CD4-positive, alpha-beta T cell (primary cell): ENCODE measurements around the gene VEGFD. TPM values are rescaled to one million over a fixed set of nuclear protein-coding genes. Genes with fewer than 3 reads are reported as not detected.

Experiments
- ATAC-seq: fragments of 200-7000 bp; cut with Tn5 transposase; one replicate; pipeline ENCODE4 v1.10.0; 2022; ENCODE audit warnings: mild to moderate bottlenecking; ENCODE audit not compliant: poor library complexity
- CTCF ChIA-PET: fragments of 350-600 bp; sonication (Branson Sonifier 250); formaldehyde crosslinking; loops from one replicate; lab custom pipeline; 2021; ENCODE audit warnings: antibody characterized with exemption, inconsistent platforms; lab: Charles Lee
- POLR2A ChIA-PET: fragments of 350-600 bp; sonication (Branson Sonifier 250); formaldehyde crosslinking; loops from one replicate; lab custom pipeline; 2021; ENCODE audit warnings: antibody characterized with exemption, inconsistent platforms; lab: Charles Lee
- DNase-seq, 14 experiments: peaks; one replicate each; pipeline ENCODE4 v3.0.0-alpha.2; 2013 to 2020; ENCODE audit warnings: mixed read lengths in 2 of 14
- H3K27ac ChIP-seq, 2 donors: one replicate each; pipeline versions ENCODE4 v1.5.1 to v1.7.0; 2013; ENCODE audit warnings: low read length in 2 of 2, low read depth in 1 of 2, mild to moderate bottlenecking in 1 of 2
- H3K27me3 ChIP-seq, 2 experiments: 1 replicate in 1 of 2; 2 replicates in 1 of 2; pipeline versions ENCODE4 v1.6.1 to v1.7.0; 2013; ENCODE audit warnings: low read length in 2 of 2, control low read depth in 1 of 2, mild to moderate bottlenecking in 1 of 2, moderate library complexity in 1 of 2; ENCODE audit not compliant: insufficient read depth in 2 of 2, control insufficient read depth in 1 of 2
- H3K36me3 ChIP-seq: one replicate; pipeline ENCODE4 v1.6.1; 2013; ENCODE audit warnings: low read length, control low read depth; ENCODE audit not compliant: insufficient read depth
- H3K4me1 ChIP-seq: one replicate; pipeline ENCODE4 v1.6.1; 2013; ENCODE audit warnings: low read length, control low read depth; ENCODE audit not compliant: insufficient read depth
- H3K4me3 ChIP-seq: one replicate; pipeline ENCODE4 v1.5.1; 2013; ENCODE audit warnings: mild to moderate bottlenecking, low read length, moderate library complexity
- H3K9me3 ChIP-seq, 2 experiments: 1 replicate in 1 of 2; 2 replicates in 1 of 2; pipeline versions ENCODE4 v1.6.1 to v1.7.0; 2013; ENCODE audit warnings: low read length in 2 of 2, mild to moderate bottlenecking in 2 of 2, control low read depth in 1 of 2, moderate library complexity in 1 of 2; ENCODE audit not compliant: control insufficient read depth in 1 of 2, insufficient read depth in 1 of 2
- H3K27ac Mint-ChIP-seq: one replicate; pipeline ENCODE4 v1.8.0; 2020; ENCODE audit warnings: mixed read lengths
- H3K27me3 Mint-ChIP-seq: one replicate; pipeline ENCODE4 v1.8.0; 2021; ENCODE audit warnings: mixed read lengths
- H3K36me3 Mint-ChIP-seq: one replicate; pipeline ENCODE4 v1.8.0; 2021; ENCODE audit warnings: low read depth, mixed read lengths
- H3K4me1 Mint-ChIP-seq: one replicate; pipeline ENCODE4 v1.8.0; 2021; ENCODE audit warnings: low read depth, mixed read lengths
- H3K4me3 Mint-ChIP-seq: one replicate; pipeline ENCODE4 v1.8.0; 2020; ENCODE audit warnings: mild to moderate bottlenecking, mixed read lengths
- H3K9me3 Mint-ChIP-seq: one replicate; pipeline ENCODE4 v1.8.0; 2020; ENCODE audit warnings: mixed read lengths
- intact Hi-C, 2 experiments: fragments of 100-400 bp; cut with DNase I in 1 of 2; cut with micrococcal nuclease in 1 of 2; formaldehyde crosslinking; loops; one replicate each; pipeline versions ENCODE4 v1.15.1 to v1.9.0; 2023 to 2025; cut with DNase I, micrococcal nuclease
- total RNA-seq, 174 experiments: library from RNA in 2 of 174; stranded (reverse) in 2 of 174; gene quantifications; one replicate each; pipeline ENCODE4 v1.2.3 and lab custom pipeline; 2021 to 2026
- TF ChIP-seq, protein P1 (sequence below): fragments of 200-600 bp; IDR thresholded peaks from one replicate; pipeline ENCODE4 v1.8.0; 2022; ENCODE audit warnings: antibody characterized with exemption, mild to moderate bottlenecking

The VEGFD gene
- total RNA-seq, 2 experiments from 2014 or later = not detected

- no peaks in the 10 kb centered on the region for H3K4me1 ChIP-seq
- Mint-ChIP-seq H3K4me3 (no peak overlapping the region), H3K4me1 (no peaks in the 10 kb centered on the region), H3K36me3 (no peaks in the 10 kb centered on the region), H3K27me3 (no peaks in the 10 kb centered on the region), H3K9me3 (no peaks in the 10 kb centered on the region), H3K27ac (no peak overlapping the region)
- CTCF ChIA-PET = no interaction called here
- ATAC-seq = no peak
- POLR2A ChIA-PET = no interaction called here
- H3K36me3 ChIP-seq = no peaks in the 10 kb centered on the region
- no peaks in the 10 kb centered on the region for H3K27me3 ChIP-seq
- H3K9me3 ChIP-seq = no peaks in the 10 kb centered on the region
- no peak for DNase-seq
- no peak overlapping the region for H3K4me3 ChIP-seq
- TF ChIP-seq, protein P1, sequence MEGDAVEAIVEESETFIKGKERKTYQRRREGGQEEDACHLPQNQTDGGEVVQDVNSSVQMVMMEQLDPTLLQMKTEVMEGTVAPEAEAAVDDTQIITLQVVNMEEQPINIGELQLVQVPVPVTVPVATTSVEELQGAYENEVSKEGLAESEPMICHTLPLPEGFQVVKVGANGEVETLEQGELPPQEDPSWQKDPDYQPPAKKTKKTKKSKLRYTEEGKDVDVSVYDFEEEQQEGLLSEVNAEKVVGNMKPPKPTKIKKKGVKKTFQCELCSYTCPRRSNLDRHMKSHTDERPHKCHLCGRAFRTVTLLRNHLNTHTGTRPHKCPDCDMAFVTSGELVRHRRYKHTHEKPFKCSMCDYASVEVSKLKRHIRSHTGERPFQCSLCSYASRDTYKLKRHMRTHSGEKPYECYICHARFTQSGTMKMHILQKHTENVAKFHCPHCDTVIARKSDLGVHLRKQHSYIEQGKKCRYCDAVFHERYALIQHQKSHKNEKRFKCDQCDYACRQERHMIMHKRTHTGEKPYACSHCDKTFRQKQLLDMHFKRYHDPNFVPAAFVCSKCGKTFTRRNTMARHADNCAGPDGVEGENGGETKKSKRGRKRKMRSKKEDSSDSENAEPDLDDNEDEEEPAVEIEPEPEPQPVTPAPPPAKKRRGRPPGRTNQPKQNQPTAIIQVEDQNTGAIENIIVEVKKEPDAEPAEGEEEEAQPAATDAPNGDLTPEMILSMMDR = no peak
- intact Hi-C loops = no loop called here
- H3K27ac ChIP-seq = no peak overlapping the region
Observed at GRCh38 chrX:15425024-15425423, 40.8 kb upstream of the VEGFD start.

- intact Hi-C loops = no loop called here
- Mint-ChIP-seq H3K9me3 (no peaks in the 10 kb centered on the region), H3K4me3 (no peak overlapping the region), H3K4me1 (no peaks in the 10 kb centered on the region), H3K36me3 (no peaks in the 10 kb centered on the region), H3K27ac (no peak overlapping the region), H3K27me3 (no peaks in the 10 kb centered on the region)
- Histone ChIP-seq H3K4me1 (no peaks in the 10 kb centered on the region), H3K9me3 (peaks cover 0 to 5% of the 10 kb centered on the region in 2 experiments), H3K27me3 (no peaks in the 10 kb centered on the region), H3K36me3 (no peaks in the 10 kb centered on the region), H3K4me3 (no peak overlapping the region), H3K27ac (no peak overlapping the region)
- TF ChIP-seq, protein P1 = no peak
- ChIA-PET POLR2A (no interaction called here), CTCF (no interaction called here)
- DNase-seq (no peak), ATAC-seq (no peak)
Observed at GRCh38 chrX:15418707-15419181, 34.5 kb upstream of the VEGFD start.

DNA sequence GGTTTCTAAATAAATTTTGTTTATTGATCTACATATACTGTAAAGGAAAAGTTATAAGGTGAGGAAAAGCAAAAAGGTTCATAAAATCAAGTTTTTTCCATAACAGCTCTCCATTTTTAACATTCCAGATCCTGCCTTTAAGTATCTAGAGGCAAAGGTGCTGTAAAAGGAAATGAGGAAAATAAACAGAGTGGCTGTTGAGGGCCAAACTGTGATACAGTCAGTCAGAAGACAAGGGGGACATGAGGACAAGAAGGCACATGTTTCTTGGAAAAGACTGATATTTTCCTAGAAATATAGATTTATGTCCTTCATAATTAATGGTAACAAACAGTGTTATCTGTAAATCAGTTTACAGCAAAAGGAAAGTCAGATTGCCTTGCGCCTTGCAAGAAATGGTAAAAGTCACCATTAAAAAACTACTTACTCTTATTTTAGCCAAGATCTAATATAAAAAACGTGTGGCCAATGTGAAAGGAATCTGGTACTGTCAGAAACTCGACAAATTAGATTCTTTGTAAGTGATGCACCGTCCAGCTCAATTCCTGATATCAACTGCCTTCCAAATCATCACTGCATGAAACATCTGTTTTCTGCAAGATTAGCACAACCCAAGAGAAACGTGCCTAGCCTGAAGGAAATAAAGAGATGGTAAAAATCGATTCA is 34.0 kb upstream of the VEGFD start:
- Histone ChIP-seq H3K27me3 (no peaks in the 10 kb centered on the region), H3K36me3 (no peaks in the 10 kb centered on the region), H3K4me1 (no peaks in the 10 kb centered on the region), H3K4me3 (no peak overlapping the region), H3K9me3 (peaks cover 0 to 5% of the 10 kb centered on the region in 2 experiments), H3K27ac (no peak overlapping the region)
- Mint-ChIP-seq H3K27me3 (no peaks in the 10 kb centered on the region), H3K36me3 (no peaks in the 10 kb centered on the region), H3K4me1 (no peaks in the 10 kb centered on the region), H3K4me3 (no peak overlapping the region), H3K9me3 (no peaks in the 10 kb centered on the region), H3K27ac (no peak overlapping the region)
- CTCF ChIA-PET = interaction anchor here (0.7 kb wide), 1 partner anchor 10 kb away, joined by 4 read pairs; no protein-coding TSS in a partner anchor
- no peak for ATAC-seq
- intact Hi-C loops = no loop called here
- POLR2A ChIA-PET = no interaction called here
- DNase-seq = no peak
- TF ChIP-seq, protein P1 = no peak
